ENCODE data around the gene SYVN1. TPM values are rescaled to one million over a fixed set of nuclear protein-coding genes. Genes with fewer than 3 reads are reported as not detected.

The SYVN1 gene
- total RNA-seq: 7.9 and 12.3 TPM in 2 replicates

DNA sequence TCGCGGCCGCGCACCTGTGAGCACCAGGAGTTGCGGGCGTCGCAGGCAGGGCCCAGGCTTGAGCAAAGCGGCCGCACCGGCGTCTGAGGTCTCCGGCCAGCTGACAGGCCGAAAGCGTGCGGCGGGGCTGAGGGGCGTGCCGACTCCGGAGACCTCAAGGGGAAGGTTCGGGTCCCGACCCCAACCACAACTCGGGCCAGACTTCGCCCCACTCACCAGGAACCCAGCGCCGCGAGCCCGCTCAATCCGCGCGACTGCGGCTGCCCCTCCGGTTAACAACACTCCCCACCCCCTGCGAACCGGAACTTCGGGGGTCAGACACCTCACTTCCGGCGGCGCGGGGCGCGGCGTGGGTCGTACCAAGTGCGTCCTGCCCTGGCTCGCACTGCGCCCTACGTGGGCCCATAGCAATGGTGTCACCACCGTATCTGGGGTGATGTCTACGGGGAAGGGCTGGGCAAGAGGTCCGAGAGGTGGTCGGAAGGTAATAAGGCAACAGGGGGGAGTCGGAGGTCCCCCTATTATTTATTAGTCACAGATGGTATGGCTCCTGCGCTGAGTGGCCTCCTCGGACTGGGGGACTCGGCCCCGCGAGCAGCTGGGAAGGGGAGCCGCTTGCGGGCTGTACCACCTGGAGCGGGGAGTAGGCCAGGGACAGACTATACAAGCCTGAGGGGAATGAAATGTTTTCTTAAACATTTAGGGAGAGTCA, at the start of gene SYVN1:
Gene SYVN1 (minus strand): TSS at position 280 of the 712 bp plus-strand sequence. CDS start 918 bp downstream, outside the sequence.

DNA sequence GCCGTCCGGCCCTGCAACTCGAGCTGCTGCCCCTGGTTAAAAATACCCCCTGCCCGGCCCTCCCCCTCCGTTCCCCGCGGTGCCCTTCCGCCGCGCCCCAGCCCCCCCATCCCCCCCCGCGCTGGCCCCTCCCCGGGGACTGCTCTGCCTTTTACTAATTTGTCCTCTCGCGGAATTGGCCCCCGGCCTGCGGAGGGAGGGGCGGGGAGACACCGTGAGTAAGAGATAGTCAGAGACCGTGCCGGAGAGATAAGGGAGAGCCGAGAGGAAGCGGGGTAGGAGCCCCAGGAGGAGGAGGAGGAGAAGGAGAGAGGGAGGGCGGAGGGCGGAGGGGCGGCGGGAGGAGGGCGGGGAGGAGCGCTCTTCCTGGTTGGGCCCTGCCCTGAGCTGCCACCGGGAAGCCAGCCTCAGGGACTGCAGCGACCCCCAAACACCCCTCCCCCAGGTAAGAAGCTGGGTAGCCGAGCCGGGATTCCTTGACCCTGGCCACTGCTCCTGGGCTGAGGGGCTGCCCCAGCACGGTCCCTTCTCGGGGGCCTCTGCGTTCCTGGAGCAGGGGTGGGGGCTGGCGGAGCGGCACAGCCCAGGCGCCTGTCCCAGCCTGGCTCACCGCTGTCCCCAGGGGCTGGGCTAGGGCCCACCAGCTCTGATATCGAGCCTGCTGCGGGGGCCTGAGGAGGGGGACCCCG, 47.4 kb upstream of the SYVN1 start, which contains the start of gene CAPN1:
Gene CAPN1 (plus strand): TSS at position 360 of the 689 bp plus-strand sequence. CDS start 774 bp downstream, outside the sequence.

GRCh38 chr11:65170058-65170534, 35.8 kb upstream of the SYVN1 start, which contains the start of gene SPDYC:
Gene SPDYC (plus strand): TSS chr11:65170233. CDS start chr11:65171358, 1,125 bp downstream.

GRCh38 chr11:65121865-65122696, 12.2 kb downstream of the SYVN1 start, which contains the start of the genes FAU and MRPL49:
Gene FAU (minus strand): TSS chr11:65122134. CDS start chr11:65121813, 321 bp downstream.
Gene MRPL49 (plus strand): TSS chr11:65122321. CDS start chr11:65122347, 26 bp downstream.

GRCh38 chr11:65117206-65118096, 16.9 kb downstream of the SYVN1 start, which contains the start of gene ZNHIT2:
Gene ZNHIT2 (minus strand): TSS chr11:65117701. CDS start chr11:65117653, 48 bp downstream.

DNA sequence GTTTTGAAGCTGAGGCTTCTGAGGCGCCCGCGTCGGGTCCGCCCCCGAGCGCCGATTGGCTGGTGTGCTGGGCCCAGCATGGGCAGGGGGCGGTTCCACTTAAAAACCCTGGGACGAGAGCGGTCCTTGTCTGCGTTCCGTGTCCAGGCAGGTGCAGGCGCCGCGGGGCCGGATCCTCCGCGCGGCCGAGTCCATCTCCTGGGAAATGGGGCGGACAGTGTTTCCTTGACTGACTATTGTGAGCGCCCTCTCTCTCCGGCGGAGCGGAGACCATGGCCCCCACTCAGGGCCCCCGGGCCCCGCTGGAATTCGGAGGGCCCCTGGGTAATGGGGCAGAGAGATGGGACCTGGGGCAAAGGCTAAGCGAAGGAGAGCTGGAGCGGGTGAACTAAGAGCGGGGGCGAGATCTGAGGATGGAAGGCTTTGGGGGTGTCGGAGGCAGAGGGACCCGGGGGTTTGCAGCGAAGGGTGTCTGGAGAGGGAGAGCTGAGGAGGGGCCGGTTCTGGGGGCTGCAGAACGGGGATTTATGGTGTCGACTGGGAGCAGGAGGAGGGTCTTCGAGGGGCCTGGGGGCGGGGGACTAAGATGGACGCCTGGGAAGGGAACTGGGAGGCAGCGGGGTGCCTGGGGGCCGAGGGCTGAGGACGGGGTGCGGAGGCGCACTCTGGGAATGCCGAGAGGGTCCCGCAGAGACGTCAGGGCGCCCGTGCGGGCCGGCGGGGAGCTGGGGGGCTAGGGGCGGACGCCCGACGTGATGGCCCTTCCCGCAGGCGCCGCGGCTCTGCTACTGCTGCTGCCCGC, 22.4 kb downstream of the SYVN1 start, which contains the start of gene TM7SF2:
Gene TM7SF2 (plus strand): TSS at position 129 of the 802 bp plus-strand sequence. CDS start 144 bp downstream, at position 273.

DNA sequence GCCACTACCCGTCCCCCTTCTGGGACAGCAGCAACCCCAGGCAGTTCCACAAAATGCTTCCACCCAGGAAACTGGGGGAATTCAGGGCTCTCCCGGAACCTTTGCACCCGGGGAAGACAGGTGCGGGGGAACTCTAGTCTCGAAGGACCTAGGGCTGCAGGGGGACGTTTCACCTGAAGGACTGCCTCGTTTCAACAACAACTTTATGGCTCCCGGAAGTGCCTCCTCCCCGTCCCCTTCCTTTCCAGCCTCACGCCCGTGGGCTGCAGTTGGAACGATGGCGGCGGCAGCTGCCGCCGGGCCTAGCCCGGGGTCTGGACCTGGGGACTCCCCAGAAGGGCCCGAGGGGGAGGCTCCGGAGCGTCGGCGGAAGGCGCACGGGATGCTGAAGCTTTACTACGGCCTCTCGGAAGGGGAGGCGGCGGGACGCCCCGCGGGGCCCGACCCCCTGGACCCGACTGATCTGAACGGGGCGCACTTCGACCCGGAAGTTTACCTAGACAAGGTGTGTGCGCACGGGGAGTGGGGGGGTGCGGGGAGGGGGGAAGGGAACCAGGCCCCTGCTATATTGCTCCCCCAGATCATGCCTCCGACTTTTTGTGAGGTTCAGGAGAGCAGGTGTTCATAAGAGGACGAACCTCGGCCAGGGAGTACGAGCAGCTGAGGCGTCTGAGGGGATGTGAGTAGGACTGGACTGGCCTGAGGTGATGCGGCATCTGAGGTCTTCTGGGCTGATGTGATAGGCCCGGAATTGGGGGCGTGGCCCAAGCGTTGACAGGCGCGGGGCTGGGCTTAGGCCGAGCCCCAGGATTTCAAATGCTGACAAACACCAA, 38.1 kb downstream of the SYVN1 start, which contains the start of gene VPS51:
Gene VPS51 (plus strand): TSS at position 241 of the 833 bp plus-strand sequence. CDS start 37 bp downstream, at position 278.

GRCh38 chr11:65083834-65084597, 50.3 kb downstream of the SYVN1 start, which contains the start of the genes CDCA5 and ZFPL1:
Gene CDCA5 (minus strand): TSS chr11:65084040. CDS start chr11:65083978, 62 bp downstream.
Gene ZFPL1 (plus strand): TSS chr11:65084222. CDS start chr11:65084699, 477 bp downstream.

Other genes with a start within 250 kb of the SYVN1 start
- gene ATG2A, start 217.3 kb downstream of the SYVN1 start, total RNA-seq: 8.8 and 13.9 TPM in 2 replicates
- 5.0 and 9.2 TPM in 2 replicates for gene PPP2R5B, start 209.8 kb downstream of the SYVN1 start, total RNA-seq
- gene GPHA2, start 198.6 kb downstream of the SYVN1 start, total RNA-seq: not detected in 2 replicates
- not detected in 2 replicates for gene MAJIN, start 162.4 kb downstream of the SYVN1 start, total RNA-seq
- 0.52 and 0.54 TPM in 2 replicates for gene BATF2, start 137.5 kb downstream of the SYVN1 start, total RNA-seq
- gene ARL2, start 120.4 kb downstream of the SYVN1 start, total RNA-seq: 124 and 130 TPM in 2 replicates
- gene SNX15, start 107.1 kb downstream of the SYVN1 start, total RNA-seq: 7.5 and 9.9 TPM in 2 replicates
- gene SAC3D1, start 93.3 kb downstream of the SYVN1 start, total RNA-seq: 4.1 and 5.3 TPM in 2 replicates
- 11.5 and 12.8 TPM in 2 replicates for gene NAALADL1, start 76.0 kb downstream of the SYVN1 start, total RNA-seq
- gene CDCA5, start 50.5 kb downstream of the SYVN1 start, total RNA-seq: 1.5 and 2.0 TPM in 2 replicates
- 16.4 and 20.7 TPM in 2 replicates for gene ZFPL1, start 50.3 kb downstream of the SYVN1 start, total RNA-seq
- gene VPS51, start 38.3 kb downstream of the SYVN1 start, total RNA-seq: 231 and 291 TPM in 2 replicates
- gene TM7SF2, start 22.6 kb downstream of the SYVN1 start, total RNA-seq: 6.0 and 12.8 TPM in 2 replicates
- 6.3 and 6.4 TPM in 2 replicates for gene ZNHIT2, start 16.8 kb downstream of the SYVN1 start, total RNA-seq
- 283 and 465 TPM in 2 replicates for gene FAU, start 12.4 kb downstream of the SYVN1 start, total RNA-seq
- gene MRPL49, start 12.2 kb downstream of the SYVN1 start, total RNA-seq: 41.9 and 49.5 TPM in 2 replicates
- not detected in 2 replicates for gene SPDYC, start 35.7 kb upstream of the SYVN1 start, total RNA-seq
- gene CAPN1, start 47.4 kb upstream of the SYVN1 start, total RNA-seq: 80.4 and 81.5 TPM in 2 replicates
- gene POLA2, start 127.4 kb upstream of the SYVN1 start, total RNA-seq: 3.3 and 3.4 TPM in 2 replicates
- gene CDC42EP2, start 180.3 kb upstream of the SYVN1 start, total RNA-seq: 7.3 and 8.2 TPM in 2 replicates
- gene DPF2, start 199.3 kb upstream of the SYVN1 start, total RNA-seq: 17.8 and 25.1 TPM in 2 replicates
- gene TIGD3, start 220.2 kb upstream of the SYVN1 start, total RNA-seq: 0.09 and 0.22 TPM in 2 replicates
- 0.87 and 1.3 TPM in 2 replicates for gene SLC25A45, start 248.1 kb upstream of the SYVN1 start, total RNA-seq

Data from dermis lymphatic vessel endothelial cell (primary cell).